Dendritic cell treated with granulocyte-macrophage colony-stimulating factor and Interleukin-4, amounts not matched to agents 40 ng/mL and 50 ng/mL, for 4 days (primary cell): ENCODE measurements around the gene GPR65.

Source experiments
- H3K27ac Mint-ChIP-seq: one replicate; pipeline ENCODE4 v1.8.0; 2022; ENCODE audit warnings: mild to moderate bottlenecking, mixed read lengths
- H3K27me3 Mint-ChIP-seq: one replicate; pipeline ENCODE4 v1.8.0; 2022; ENCODE audit warnings: mild to moderate bottlenecking, mixed read lengths
- H3K36me3 Mint-ChIP-seq: one replicate; pipeline ENCODE4 v1.8.0; 2022; ENCODE audit warnings: low read depth, mixed read lengths
- H3K4me1 Mint-ChIP-seq: one replicate; pipeline ENCODE4 v1.8.0; 2022; ENCODE audit warnings: low read depth, mixed read lengths
- H3K4me3 Mint-ChIP-seq: one replicate; pipeline ENCODE4 v1.8.0; 2022; ENCODE audit warnings: mild to moderate bottlenecking, moderate library complexity, mixed read lengths
- H3K9me3 Mint-ChIP-seq: one replicate; pipeline ENCODE4 v1.8.0; 2022; ENCODE audit warnings: mixed read lengths
- intact Hi-C: fragments of 100-400 bp; cut with micrococcal nuclease; formaldehyde crosslinking; loops from one replicate; pipeline ENCODE4 v1.15.0; 2022

GPR65 gene, protein sequence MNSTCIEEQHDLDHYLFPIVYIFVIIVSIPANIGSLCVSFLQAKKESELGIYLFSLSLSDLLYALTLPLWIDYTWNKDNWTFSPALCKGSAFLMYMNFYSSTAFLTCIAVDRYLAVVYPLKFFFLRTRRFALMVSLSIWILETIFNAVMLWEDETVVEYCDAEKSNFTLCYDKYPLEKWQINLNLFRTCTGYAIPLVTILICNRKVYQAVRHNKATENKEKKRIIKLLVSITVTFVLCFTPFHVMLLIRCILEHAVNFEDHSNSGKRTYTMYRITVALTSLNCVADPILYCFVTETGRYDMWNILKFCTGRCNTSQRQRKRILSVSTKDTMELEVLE

DNA sequence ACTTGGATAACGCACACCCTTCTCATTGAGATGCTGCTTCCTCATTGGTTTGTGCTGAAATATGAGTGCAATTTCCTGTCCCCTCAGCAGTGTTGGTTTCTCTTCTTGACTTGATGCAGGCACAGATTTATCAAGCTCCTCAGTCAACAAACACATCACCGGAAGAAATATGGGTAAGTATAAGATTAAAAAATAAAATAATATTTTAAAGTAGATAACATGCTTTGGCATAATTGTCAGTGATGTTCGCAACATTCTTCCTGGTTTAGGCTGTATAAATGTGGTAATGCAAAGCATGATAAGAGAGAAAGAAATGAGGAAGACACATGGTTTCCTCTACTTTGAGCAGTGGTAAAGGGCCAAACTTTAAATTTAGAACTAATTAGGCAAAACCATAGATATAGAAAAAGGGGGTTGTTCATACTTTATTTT lies at the start of gene GPR65:
GPR65 (plus strand) TSS at position 86 of the 432 bp plus-strand sequence. CDS start 5,713 bp downstream, outside the sequence.
- Mint-ChIP-seq H3K4me3 (peak within 1 kb of the TSS; percentile 72), H3K9me3 (no peaks in the 10 kb centered on the region), H3K27ac (peak within 1 kb of the TSS; percentile 81), H3K4me1 (peaks cover 66% of the 10 kb centered on the region), H3K36me3 (peaks cover 5% of the 10 kb centered on the region), H3K27me3 (no peaks in the 10 kb centered on the region)
- intact Hi-C loops: no loop called here

DNA sequence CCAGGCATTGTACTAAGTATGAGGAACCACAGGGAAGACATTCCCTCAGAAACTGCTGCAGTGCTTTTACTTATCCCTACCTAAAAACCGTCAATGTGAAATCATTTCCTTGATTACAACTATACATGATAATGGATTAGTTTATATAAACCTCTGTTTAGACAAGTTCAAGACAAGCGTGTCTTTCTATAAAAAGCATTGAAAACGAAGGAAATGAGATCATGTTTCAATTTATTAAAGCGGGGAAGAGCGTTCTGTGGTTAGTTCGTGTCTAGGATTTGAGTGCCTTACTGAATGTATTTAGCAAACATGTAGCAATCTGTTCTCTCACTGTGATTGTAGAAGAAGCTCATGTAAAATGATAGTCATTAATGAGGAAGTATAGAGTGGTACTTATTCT lies 49.4 kb upstream of the GPR65 start:
- Mint-ChIP-seq H3K4me1 (peaks cover 25% of the 10 kb centered on the region), H3K27me3 (no peaks in the 10 kb centered on the region), H3K9me3 (peaks cover 10% of the 10 kb centered on the region), H3K4me3 (no peak overlapping the region), H3K27ac (no peak overlapping the region), H3K36me3 (peaks cover 38% of the 10 kb centered on the region)
- intact Hi-C loops: no loop called here

DNA sequence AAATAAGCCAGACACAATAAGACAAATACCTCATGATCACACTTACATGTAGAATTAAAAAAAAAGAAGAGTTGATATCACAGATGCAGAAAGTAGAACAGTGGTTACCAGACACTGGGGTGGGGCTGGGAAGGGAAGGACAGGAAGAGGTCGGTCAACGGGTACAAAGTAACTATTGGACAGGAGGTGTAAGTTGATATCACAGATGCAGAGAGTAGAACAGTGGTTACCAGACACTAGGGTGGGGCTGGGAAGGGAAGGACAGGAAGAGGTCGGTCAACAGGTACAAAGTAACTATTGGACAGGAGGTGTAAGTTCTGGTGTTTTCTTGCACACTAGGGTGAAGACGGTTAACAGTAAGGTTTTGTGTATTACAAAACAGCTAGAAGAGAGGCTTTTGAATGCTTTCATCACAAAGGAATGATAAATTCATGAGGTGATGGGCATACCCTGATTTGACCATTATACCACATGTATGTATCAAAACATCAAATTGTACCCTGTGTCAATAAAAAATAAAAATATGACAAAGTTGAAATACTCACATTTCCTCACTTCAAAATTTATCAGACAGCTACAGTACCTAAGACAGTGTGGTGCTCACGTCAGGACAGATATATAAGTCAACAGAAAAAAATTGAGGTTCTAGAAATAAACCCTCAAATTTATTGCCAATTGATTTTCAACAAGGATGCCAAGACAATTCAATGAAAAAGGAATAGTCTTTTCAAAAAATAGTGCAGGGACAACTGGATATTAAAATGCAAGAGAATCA lies 44.7 kb upstream of the GPR65 start:
- H3K27me3 Mint-ChIP-seq: no peaks in the 10 kb centered on the region
- intact Hi-C loops: no loop called here
- H3K4me1 Mint-ChIP-seq: peaks cover 31% of the 10 kb centered on the region
- peaks cover 71% of the 10 kb centered on the region for H3K36me3 Mint-ChIP-seq
- H3K27ac Mint-ChIP-seq: no peak overlapping the region
- peaks cover 34% of the 10 kb centered on the region for H3K9me3 Mint-ChIP-seq
- H3K4me3 Mint-ChIP-seq: no peak overlapping the region

DNA sequence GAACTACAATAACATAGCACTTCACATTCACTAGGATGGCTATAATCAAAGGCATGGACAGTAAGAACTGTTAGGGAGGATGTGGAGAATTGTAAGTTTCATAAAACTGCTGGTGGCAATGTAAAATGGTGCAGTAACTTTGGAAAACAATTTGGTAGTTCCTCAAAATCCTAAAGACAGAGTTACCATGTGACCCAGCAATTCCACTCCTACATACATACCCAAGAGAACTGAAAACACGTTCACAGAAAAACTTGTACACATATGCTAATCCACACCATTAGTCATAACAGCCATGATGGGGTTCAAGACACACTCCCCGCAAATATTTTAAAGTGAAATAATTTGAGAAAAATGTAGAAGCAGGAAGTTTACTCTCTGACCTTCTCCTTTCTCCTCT lies 43.7 kb upstream of the GPR65 start:
- intact Hi-C loops: no loop called here
- peaks cover 34% of the 10 kb centered on the region for H3K9me3 Mint-ChIP-seq
- no peaks in the 10 kb centered on the region for H3K27me3 Mint-ChIP-seq
- peaks cover 69% of the 10 kb centered on the region for H3K36me3 Mint-ChIP-seq
- no peak overlapping the region for H3K27ac Mint-ChIP-seq
- H3K4me3 Mint-ChIP-seq: no peak overlapping the region
- peaks cover 26% of the 10 kb centered on the region for H3K4me1 Mint-ChIP-seq

- peaks cover 48% of the 10 kb centered on the region for H3K36me3 Mint-ChIP-seq
- H3K4me1 Mint-ChIP-seq: peaks cover 8% of the 10 kb centered on the region
- intact Hi-C loops: no loop called here
- no peak overlapping the region for H3K4me3 Mint-ChIP-seq
- H3K9me3 Mint-ChIP-seq: peaks cover 13% of the 10 kb centered on the region
- H3K27me3 Mint-ChIP-seq: no peaks in the 10 kb centered on the region
- H3K27ac Mint-ChIP-seq: no peak overlapping the region
These were observed 38.1 kb upstream of the GPR65 start for GRCh38 chr14:87966816-87967215.

- Mint-ChIP-seq H3K4me1 (peaks cover 4% of the 10 kb centered on the region), H3K9me3 (peaks cover 6% of the 10 kb centered on the region), H3K27ac (no peak overlapping the region), H3K4me3 (no peak overlapping the region), H3K36me3 (peaks cover 47% of the 10 kb centered on the region), H3K27me3 (no peaks in the 10 kb centered on the region)
- intact Hi-C loops: no loop called here
These were observed 37.4 kb upstream of the GPR65 start for GRCh38 chr14:87967496-87967895.

- H3K36me3 Mint-ChIP-seq: peaks cover 50% of the 10 kb centered on the region
These were observed 33.9 kb upstream of the GPR65 start for GRCh38 chr14:87971010-87971409.

GRCh38 chr14:87975636-87976035 lies 29.3 kb upstream of the GPR65 start:
- Mint-ChIP-seq H3K9me3 (no peaks in the 10 kb centered on the region), H3K4me3 (no peak overlapping the region), H3K27ac (no peak overlapping the region), H3K27me3 (no peaks in the 10 kb centered on the region), H3K36me3 (peaks cover 69% of the 10 kb centered on the region), H3K4me1 (no peaks in the 10 kb centered on the region)
- intact Hi-C loops: no loop called here

More at GRCh38 chr14:87971010-87971409, 33.9 kb upstream of the GPR65 start:
- Mint-ChIP-seq H3K4me1 (no peaks in the 10 kb centered on the region), H3K9me3 (no peaks in the 10 kb centered on the region), H3K4me3 (no peak overlapping the region), H3K27ac (no peak overlapping the region), H3K27me3 (no peaks in the 10 kb centered on the region)
- intact Hi-C loops: no loop called here

- peaks cover 60% of the 10 kb centered on the region for H3K36me3 Mint-ChIP-seq
- no peaks in the 10 kb centered on the region for H3K9me3 Mint-ChIP-seq
- H3K4me3 Mint-ChIP-seq: no peak overlapping the region
- intact Hi-C loops: no loop called here
- H3K27ac Mint-ChIP-seq: no peak overlapping the region
- no peaks in the 10 kb centered on the region for H3K4me1 Mint-ChIP-seq
- no peaks in the 10 kb centered on the region for H3K27me3 Mint-ChIP-seq
These were observed 25.2 kb upstream of the GPR65 start for GRCh38 chr14:87979689-87980088.

- Mint-ChIP-seq H3K4me1 (peaks cover 45% of the 10 kb centered on the region), H3K36me3 (peaks cover 26% of the 10 kb centered on the region), H3K27ac (no peak overlapping the region), H3K9me3 (no peaks in the 10 kb centered on the region), H3K4me3 (no peak overlapping the region), H3K27me3 (no peaks in the 10 kb centered on the region)
- intact Hi-C loops: no loop called here
These were observed 15.5 kb upstream of the GPR65 start for GRCh38 chr14:87989221-87989955.

DNA sequence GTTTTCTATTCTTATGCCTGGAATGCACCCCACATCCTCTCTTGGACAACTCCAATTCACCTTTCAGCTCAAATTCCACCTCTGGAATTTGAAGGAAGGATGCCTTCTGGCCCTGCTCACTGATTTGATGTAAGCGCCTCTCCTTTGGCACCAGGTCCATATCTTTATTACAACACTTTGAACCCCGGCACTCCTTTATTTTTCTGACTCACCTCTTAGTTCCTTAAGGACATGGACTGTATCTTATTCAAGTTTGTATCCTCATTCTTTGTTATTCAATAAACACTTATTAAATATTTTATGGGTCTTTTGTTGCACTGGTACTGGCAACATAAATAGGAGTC lies 15.0 kb upstream of the GPR65 start:
- intact Hi-C loops: loop anchor here (10.0 kb wide), 1 partner anchor 55 kb away; no protein-coding TSS in a partner anchor
- peaks cover 20% of the 10 kb centered on the region for H3K36me3 Mint-ChIP-seq
- H3K9me3 Mint-ChIP-seq: no peaks in the 10 kb centered on the region
- no peak overlapping the region for H3K27ac Mint-ChIP-seq
- no peaks in the 10 kb centered on the region for H3K27me3 Mint-ChIP-seq
- H3K4me3 Mint-ChIP-seq: no peak overlapping the region
- peaks cover 49% of the 10 kb centered on the region for H3K4me1 Mint-ChIP-seq

DNA sequence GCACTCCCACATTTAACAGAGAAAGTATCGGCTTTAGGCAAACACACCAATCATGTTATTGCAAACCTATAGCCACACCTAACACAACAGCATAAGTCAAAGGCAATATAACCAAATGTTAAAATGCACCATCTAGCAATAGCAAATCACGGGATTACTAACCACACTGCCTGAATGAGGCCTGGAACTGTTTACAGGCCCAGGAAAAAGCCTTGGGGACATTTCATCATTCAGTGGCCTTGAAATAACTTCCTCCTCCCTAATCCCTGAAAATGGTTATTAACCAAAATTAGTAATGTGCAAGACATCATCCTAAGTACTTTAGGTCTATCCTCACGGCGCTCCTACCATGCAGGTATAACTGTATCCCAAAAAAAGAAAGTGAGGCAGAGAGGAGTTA lies 14.3 kb upstream of the GPR65 start:
- intact Hi-C loops: loop anchor here (10.0 kb wide), 1 partner anchor 54 kb away; no protein-coding TSS in a partner anchor
- Mint-ChIP-seq H3K36me3 (peaks cover 20% of the 10 kb centered on the region), H3K27me3 (no peaks in the 10 kb centered on the region), H3K27ac (peak overlapping the region; percentile 39), H3K4me1 (peaks cover 57% of the 10 kb centered on the region), H3K9me3 (no peaks in the 10 kb centered on the region), H3K4me3 (no peak overlapping the region)

- H3K4me3 Mint-ChIP-seq: peak overlapping the region; percentile 83
- no peaks in the 10 kb centered on the region for H3K27me3 Mint-ChIP-seq
- H3K4me1 Mint-ChIP-seq: peaks cover 63% of the 10 kb centered on the region
- no peaks in the 10 kb centered on the region for H3K9me3 Mint-ChIP-seq
- peaks cover 8% of the 10 kb centered on the region for H3K36me3 Mint-ChIP-seq
- peak overlapping the region; percentile 90 for H3K27ac Mint-ChIP-seq
- intact Hi-C loops: loop anchor here (10.0 kb wide), 1 partner anchor 52 kb away; no protein-coding TSS in a partner anchor
These were observed 12.6 kb upstream of the GPR65 start for GRCh38 chr14:87992346-87992717.
